ENCODE data around the gene PHLDA1. TPM values are rescaled to one million over a fixed set of nuclear protein-coding genes. Genes with fewer than 3 reads are reported as not detected.

PHLDA1 gene
- total and polyA plus RNA-seq, 2 donors (not counting 3 experiments of a cell fraction or from before 2014, with no cell fraction given): 14.1 to 30.8 TPM

DNA sequence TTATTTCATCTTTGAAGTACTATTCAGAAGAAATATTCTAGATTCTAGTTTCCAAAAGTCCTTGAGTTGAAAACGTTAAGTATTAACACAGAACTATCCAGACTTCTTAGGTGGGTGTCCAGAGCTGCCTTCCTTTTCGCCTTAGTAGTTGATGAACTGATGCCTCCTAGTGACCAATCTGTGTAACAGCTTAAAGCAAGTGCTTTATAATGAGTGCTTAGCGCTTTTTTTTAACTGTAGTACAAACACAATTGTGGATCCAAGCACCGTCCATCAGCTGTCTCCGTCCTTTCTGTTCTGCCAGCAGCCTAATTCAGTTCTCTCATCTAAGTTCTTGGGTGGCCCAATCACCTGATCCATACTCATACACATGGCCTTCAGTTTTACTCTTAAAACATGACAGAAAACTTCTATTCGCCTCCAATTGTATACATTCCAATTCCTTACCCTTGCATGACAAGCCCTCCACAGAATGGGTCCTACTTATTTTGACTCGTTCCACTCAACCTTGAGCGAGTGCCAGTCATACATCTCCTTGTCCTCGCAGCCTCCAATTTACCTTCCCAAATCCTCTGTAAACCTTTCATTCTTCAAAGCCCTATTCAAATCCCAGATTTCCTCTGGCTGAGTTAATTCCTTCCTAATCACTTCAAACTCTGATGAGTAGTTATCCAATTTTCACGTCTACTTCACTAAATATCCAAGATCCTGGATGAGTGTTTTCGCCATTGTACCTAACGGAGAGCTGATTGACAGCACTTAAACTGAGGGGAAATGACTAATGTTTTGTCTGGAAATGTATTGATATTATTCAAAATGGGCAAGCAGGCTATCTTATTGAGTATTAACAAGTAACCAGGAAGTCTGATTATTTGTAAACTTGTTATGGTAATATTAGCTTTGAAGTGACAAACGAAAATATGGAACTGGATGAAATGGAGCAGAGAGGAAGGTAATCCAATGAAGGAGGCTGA, 5.8 kb upstream of the PHLDA1 start:
- POLR2A ChIA-PET: no interaction called here
- FAIRE-seq: peak; percentile 80

More for the DNA sequence above, 5.8 kb upstream of the PHLDA1 start:
- H3K9ac ChIP-seq (replicated peaks; ENCODE audit: extremely low read depth, insufficient read depth, low read length): peak overlapping the region; percentile 71
- peak; percentile 87 for DNase-seq (ENCODE audit: low read depth, low spot score)
- H3K4me2 ChIP-seq (ENCODE audit: insufficient read depth, low read length): peak overlapping the region; percentile 86
- TSS peak; percentile 31 for BruUV-seq (replicated peaks)
- no peaks in the 10 kb centered on the region for H4K20me1 ChIP-seq (replicated peaks; ENCODE audit: control insufficient read depth, extremely low read depth, insufficient read depth, low read length)
- no peaks in the 10 kb centered on the region for H3K36me3 ChIP-seq (ENCODE audit: control insufficient read depth in 2 of 2, extremely low read depth in 1 of 2, insufficient read depth in 2 of 2, low read length in 2 of 2)
- no peaks in the 10 kb centered on the region for H3K27me3 ChIP-seq (ENCODE audit: control insufficient read depth in 2 of 2, insufficient read depth in 2 of 2, low read length in 2 of 2)
- TF ChIP-seq, protein P1, sequence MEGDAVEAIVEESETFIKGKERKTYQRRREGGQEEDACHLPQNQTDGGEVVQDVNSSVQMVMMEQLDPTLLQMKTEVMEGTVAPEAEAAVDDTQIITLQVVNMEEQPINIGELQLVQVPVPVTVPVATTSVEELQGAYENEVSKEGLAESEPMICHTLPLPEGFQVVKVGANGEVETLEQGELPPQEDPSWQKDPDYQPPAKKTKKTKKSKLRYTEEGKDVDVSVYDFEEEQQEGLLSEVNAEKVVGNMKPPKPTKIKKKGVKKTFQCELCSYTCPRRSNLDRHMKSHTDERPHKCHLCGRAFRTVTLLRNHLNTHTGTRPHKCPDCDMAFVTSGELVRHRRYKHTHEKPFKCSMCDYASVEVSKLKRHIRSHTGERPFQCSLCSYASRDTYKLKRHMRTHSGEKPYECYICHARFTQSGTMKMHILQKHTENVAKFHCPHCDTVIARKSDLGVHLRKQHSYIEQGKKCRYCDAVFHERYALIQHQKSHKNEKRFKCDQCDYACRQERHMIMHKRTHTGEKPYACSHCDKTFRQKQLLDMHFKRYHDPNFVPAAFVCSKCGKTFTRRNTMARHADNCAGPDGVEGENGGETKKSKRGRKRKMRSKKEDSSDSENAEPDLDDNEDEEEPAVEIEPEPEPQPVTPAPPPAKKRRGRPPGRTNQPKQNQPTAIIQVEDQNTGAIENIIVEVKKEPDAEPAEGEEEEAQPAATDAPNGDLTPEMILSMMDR (IDR thresholded peaks at IDR 0.05; ENCODE audit: extremely low read depth in 1 of 2, insufficient read depth in 1 of 2, low read depth in 1 of 2, low read length in 2 of 2): peak; percentile 68 to 79
- TF ChIP-seq MYC (IDR thresholded peaks at IDR 0.05; ENCODE audit: low read depth, low read length): no peak
- TF ChIP-seq, protein P2, sequence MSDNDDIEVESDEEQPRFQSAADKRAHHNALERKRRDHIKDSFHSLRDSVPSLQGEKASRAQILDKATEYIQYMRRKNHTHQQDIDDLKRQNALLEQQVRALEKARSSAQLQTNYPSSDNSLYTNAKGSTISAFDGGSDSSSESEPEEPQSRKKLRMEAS (IDR thresholded peaks at IDR 0.05; ENCODE audit: insufficient read depth, insufficient read length): no peak
- peak; percentile 60 for TF ChIP-seq POLR2A (IDR thresholded peaks at IDR 0.05; ENCODE audit: low read depth, low read length)
- peak; percentile 53 for TF ChIP-seq FOS (IDR thresholded peaks at IDR 0.05; ENCODE audit: borderline replicate concordance, insufficient read depth, low read length)
- TF ChIP-seq EZH2 (IDR thresholded peaks at IDR 0.05; ENCODE audit: borderline replicate concordance, low read depth, low read length, severe bottlenecking): no peak
- peak; percentile 72 for TF ChIP-seq JUN (IDR thresholded peaks at IDR 0.05; ENCODE audit: borderline replicate concordance, insufficient read depth, insufficient read length, low read depth)
- TF ChIP-seq GATA2 (IDR thresholded peaks at IDR 0.05; ENCODE audit: insufficient read depth, insufficient read length, low read depth, low read length): no peak
- no peak for TF ChIP-seq POLR2AphosphoS5 (IDR thresholded peaks at IDR 0.05; ENCODE audit: insufficient read depth, low read depth, low read length)
- H3K27ac ChIP-seq (ENCODE audit: insufficient read depth, low read depth, low read length): peak overlapping the region; percentile 88
- H3K4me1 ChIP-seq (ENCODE audit: control insufficient read depth, extremely low read depth, insufficient read depth, low read length): peaks cover 26% of the 10 kb centered on the region
- H3K4me3 ChIP-seq (replicated peaks in 1 of 3; ENCODE audit: insufficient read depth in 1 of 3, low read depth in 1 of 3, low read length in 3 of 3): peak overlapping the region in 1 of 3 experiments; percentile 45
- no peaks in the 10 kb centered on the region for H3K79me2 ChIP-seq (ENCODE audit: control insufficient read depth, insufficient read depth, low read length)
- no peaks in the 10 kb centered on the region for H3K9me3 ChIP-seq (replicated peaks; ENCODE audit: control insufficient read depth, insufficient read depth, low read length)
- dilution Hi-C loops (cut with MboI; ENCODE audit: extremely low pct_ligation_motif_present, low sequenced_read_pairs): loop anchor here (25.0 kb wide), 1 partner anchor 525 kb away; the partner anchor contains the start of gene KRR1
- H3K9me1 ChIP-seq (replicated peaks; ENCODE audit: control insufficient read depth, extremely low read depth, insufficient read depth, low read length): no peaks in the 10 kb centered on the region
- H2AFZ ChIP-seq (ENCODE audit: low read depth, low read length): no peak overlapping the region
- intact Hi-C loops (cut with micrococcal nuclease): loop anchor here (1.0 to 10.0 kb wide), 10 partner anchors 253 to 703 kb away; partner anchors contain the start of genes GLIPR1L1, GLIPR1L2 and KRR1
- CTCF ChIA-PET: interaction anchor here (0.6 to 2.1 kb wide), 53 partner anchors 8 to 703 kb away, joined by 3 to 48 read pairs (median 4); partner anchors contain the start of genes BBS10, GLIPR1L1 and KRR1
